Neuronal stem cell (in vitro differentiated cells): Measurements from ENCODE around the gene ACOT11.
"Not testable (repeated sequence)": the region's sequence is repeated elsewhere in the genome, so short reads cannot be mapped to it uniquely, and the experiment has no call there.

ENCODE experiments used
- DNase-seq: peaks from one replicate; pipeline ENCODE4 v3.0.0-alpha.2; 2013; ENCODE audit warnings: low spot score
- H2AFZ ChIP-seq: one replicate; pipeline ENCODE4 v1.6.1; 2013; ENCODE audit warnings: mild to moderate bottlenecking, low read length, inconsistent platforms
- H2AK5ac ChIP-seq: 2 replicates; pipeline ENCODE4 v1.6.1; 2013; ENCODE audit warnings: low read depth, mild to moderate bottlenecking, inconsistent platforms, low read length, moderate library complexity, mixed read lengths
- H2BK120ac ChIP-seq: 2 replicates; pipeline ENCODE4 v1.6.1; 2013; ENCODE audit warnings: low read depth, mild to moderate bottlenecking, inconsistent platforms, low read length, moderate library complexity, mixed read lengths
- H2BK12ac ChIP-seq: one replicate; pipeline ENCODE4 v1.6.1; 2013; ENCODE audit warnings: low read length, inconsistent platforms
- H2BK15ac ChIP-seq: 2 replicates; pipeline ENCODE4 v1.6.1; 2013; ENCODE audit warnings: mild to moderate bottlenecking, low read length, inconsistent platforms, mixed read lengths
- H2BK5ac ChIP-seq: one replicate; pipeline ENCODE4 v1.6.1; 2013; ENCODE audit warnings: inconsistent platforms, mild to moderate bottlenecking, low read length, moderate library complexity
- H3K14ac ChIP-seq: one replicate; pipeline ENCODE4 v1.6.1; 2013; ENCODE audit warnings: low read length, inconsistent platforms
- H3K18ac ChIP-seq: 2 replicates; pipeline ENCODE4 v1.6.1; 2013; ENCODE audit warnings: low read length, inconsistent platforms
- H3K23ac ChIP-seq: 2 replicates; pipeline ENCODE4 v1.6.1; 2013; ENCODE audit warnings: low read depth, mild to moderate bottlenecking, mixed read lengths, low read length, inconsistent platforms; ENCODE audit not compliant: poor library complexity
- H3K27ac ChIP-seq: replicated peaks from 3 replicates; pipeline ENCODE4 v1.5.1; 2013; ENCODE audit warnings: low read length, inconsistent platforms
- H3K27me3 ChIP-seq, 3 experiments: 2 replicates each; pipeline ENCODE4 v1.6.1; 2013; ENCODE audit warnings: low read length in 3 of 3, mild to moderate bottlenecking in 2 of 3, inconsistent platforms in 1 of 3, low read depth in 1 of 3, mixed read lengths in 1 of 3, moderate library complexity in 1 of 3; ENCODE audit not compliant: control insufficient read depth in 3 of 3, insufficient read depth in 3 of 3
- H3K36me3 ChIP-seq, 2 donors: replicated peaks in 1 of 2; 2 replicates each; pipeline ENCODE4 v1.6.1; 2013; ENCODE audit warnings: low read length in 2 of 2; ENCODE audit not compliant: control insufficient read depth in 2 of 2, insufficient read depth in 2 of 2
- H3K4ac ChIP-seq: 2 replicates; pipeline ENCODE4 v1.6.1; 2013; ENCODE audit warnings: inconsistent platforms, mild to moderate bottlenecking, low read length, moderate library complexity
- H3K4me1 ChIP-seq, 2 donors: 1 replicate in 1 of 2; 2 replicates in 1 of 2; pipeline ENCODE4 v1.6.1; 2013; ENCODE audit warnings: low read length in 2 of 2, low read depth in 1 of 2; ENCODE audit not compliant: control insufficient read depth in 2 of 2, insufficient read depth in 1 of 2
- H3K4me2 ChIP-seq: one replicate; pipeline ENCODE4 v1.6.1; 2013; ENCODE audit warnings: mild to moderate bottlenecking, low read length, inconsistent platforms; ENCODE audit not compliant: insufficient read depth, poor library complexity, severe bottlenecking
- H3K4me3 ChIP-seq, 2 donors: 2 replicates each; pipeline ENCODE4 v1.5.1; 2013; ENCODE audit warnings: low read length in 2 of 2, mild to moderate bottlenecking in 2 of 2, inconsistent platforms in 1 of 2, moderate library complexity in 1 of 2
- H3K79me1 ChIP-seq: one replicate; pipeline ENCODE4 v1.6.1; 2013; ENCODE audit warnings: low read depth, mild to moderate bottlenecking, inconsistent platforms, low read length, moderate library complexity
- H3K9ac ChIP-seq: one replicate; pipeline ENCODE4 v1.6.1; 2013; ENCODE audit warnings: mild to moderate bottlenecking, low read depth, low read length, inconsistent platforms; ENCODE audit not compliant: poor library complexity
- H3K9me3 ChIP-seq, 2 donors: replicated peaks in 1 of 2; 2 replicates each; pipeline versions ENCODE3 to v1.6.1; 2013; ENCODE audit warnings: low read length in 2 of 2, mild to moderate bottlenecking in 2 of 2, inconsistent platforms in 1 of 2, low read depth in 1 of 2, mixed read lengths in 1 of 2, moderate library complexity in 1 of 2; ENCODE audit not compliant: control insufficient read depth in 2 of 2, insufficient read depth in 1 of 2
- H4K8ac ChIP-seq: one replicate; pipeline ENCODE4 v1.6.1; 2013; ENCODE audit warnings: low read depth, mild to moderate bottlenecking, inconsistent platforms, low read length, moderate library complexity
- H4K91ac ChIP-seq: one replicate; pipeline ENCODE4 v1.6.1; 2013; ENCODE audit warnings: low read length, low read depth, mild to moderate bottlenecking, inconsistent platforms; ENCODE audit not compliant: poor library complexity
- WGBS, 2 donors: extraction: QIAGEN DNeasy Blood & Tissue Kit; methylation state at CpG; one replicate each; pipeline ENCODE4 v1.1.7; 2013; ENCODE audit warnings: missing lambda C conversion rate in 2 of 2, mixed read lengths in 1 of 2; ENCODE audit not compliant: insufficient read length in 2 of 2, insufficient replicate concordance in 1 of 2; ENCODE audit errors: extremely low coverage in 2 of 2; 5-methylcytosine and 5-hydroxymethylcytosine counted together

Gene ACOT11

DNA sequence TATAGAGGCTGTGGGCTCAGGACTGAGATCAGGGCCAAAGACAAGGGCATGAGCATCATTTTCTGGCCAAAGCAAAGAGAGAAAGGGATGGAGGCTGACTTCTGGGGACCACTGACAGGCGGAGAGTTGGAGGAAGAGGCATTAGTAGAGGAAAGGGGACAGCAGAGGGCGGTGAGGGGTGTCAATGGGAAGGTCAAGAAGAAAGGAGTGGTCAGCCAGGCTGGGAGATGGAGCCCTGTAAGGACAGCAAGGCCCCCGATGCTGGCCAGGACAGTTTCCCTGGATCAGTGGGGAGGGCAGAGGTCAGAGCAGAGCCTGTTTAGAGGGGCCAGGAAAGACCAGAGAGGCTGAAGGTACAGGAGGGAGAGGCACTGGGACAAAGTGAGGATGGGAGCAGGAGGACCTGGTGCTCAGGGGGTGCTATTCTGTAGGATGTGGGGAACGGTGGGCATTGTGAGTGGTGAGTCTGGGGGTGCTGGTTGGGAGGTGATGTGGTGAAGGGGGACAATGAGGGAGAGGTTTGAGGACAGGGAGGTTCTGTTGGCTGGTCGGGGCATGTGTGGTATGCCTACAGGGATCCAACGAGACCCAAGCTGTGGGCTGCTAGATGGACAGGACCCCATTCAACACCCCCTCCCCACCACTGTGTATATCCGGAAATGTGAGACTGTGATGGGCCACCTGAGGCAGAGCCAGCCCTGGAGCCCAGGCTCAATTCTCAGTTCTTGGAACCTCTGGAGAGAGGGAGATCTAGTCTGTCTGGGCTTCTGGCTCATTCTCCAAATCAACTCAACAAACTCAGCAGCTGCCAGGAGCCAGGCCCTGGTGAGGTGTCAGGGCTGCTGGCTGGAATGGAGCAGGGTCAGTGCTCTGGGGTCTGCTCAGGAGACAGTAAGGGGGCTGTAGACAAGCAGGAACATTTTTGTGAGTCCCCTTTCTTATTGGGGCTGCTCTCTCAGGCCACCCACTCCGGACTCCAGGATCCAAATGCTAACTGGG lies 76.7 kb downstream of the ACOT11 start:
- H4K91ac ChIP-seq, result no peak overlapping the region
- H3K14ac ChIP-seq, result no peak overlapping the region
- H3K36me3 ChIP-seq, result no peaks in the 10 kb centered on the region
- no peak overlapping the region for H3K27ac ChIP-seq
- WGBS, 2 donors, result no CpG with 5 or more reads among the region's 8 CpGs
- H3K23ac ChIP-seq, result no peak overlapping the region
- peak overlapping the region; percentile 39 for H2BK5ac ChIP-seq
- no peak for DNase-seq
- no peak overlapping the region for H3K4me2 ChIP-seq
- no peak overlapping the region for H2AFZ ChIP-seq
- H2BK15ac ChIP-seq, result no peak overlapping the region
- peak overlapping the region; percentile 83 for H2AK5ac ChIP-seq
- H3K4me3 ChIP-seq, result no peak overlapping the region
- no peaks in the 10 kb centered on the region for H3K9me3 ChIP-seq
- H3K9ac ChIP-seq, result no peak overlapping the region
- peaks cover 0 to 3% of the 10 kb centered on the region in 2 donors for H3K4me1 ChIP-seq
- H2BK12ac ChIP-seq, result no peak overlapping the region
- peak overlapping the region; percentile 33 for H3K18ac ChIP-seq
- H2BK120ac ChIP-seq, result no peak overlapping the region
- H3K79me1 ChIP-seq, result no peaks in the 10 kb centered on the region
- H4K8ac ChIP-seq, result no peak overlapping the region
- H3K27me3 ChIP-seq, result peaks cover 0 to 14% (median 0%) of the 10 kb centered on the region in 3 experiments
- H3K4ac ChIP-seq, result no peak overlapping the region

DNA sequence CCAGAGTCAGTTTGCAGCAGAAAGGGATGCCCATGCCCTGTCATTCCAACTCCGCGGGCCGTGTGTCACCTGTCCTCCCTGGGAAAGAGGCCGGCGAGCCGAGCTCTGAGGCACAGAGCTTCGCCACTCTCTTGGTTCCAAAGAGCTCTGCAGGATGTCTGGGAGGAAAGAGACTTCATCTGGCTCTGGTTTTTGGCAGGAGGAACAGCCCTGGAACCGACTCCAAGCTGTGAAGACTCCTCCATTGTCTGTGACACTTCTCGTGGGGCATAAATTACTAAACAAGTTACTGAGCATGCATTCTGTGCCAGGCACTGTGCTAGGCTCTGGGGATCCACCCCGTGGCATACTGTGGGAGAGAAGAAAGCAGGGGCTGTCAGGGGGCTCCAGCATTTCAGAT lies 79.2 kb downstream of the ACOT11 start:
- no peak overlapping the region for H4K8ac ChIP-seq
- no peaks in the 10 kb centered on the region for H3K79me1 ChIP-seq
- no peak overlapping the region for H2AFZ ChIP-seq
- peaks cover 0 to 14% (median 0%) of the 10 kb centered on the region in 3 experiments for H3K27me3 ChIP-seq
- H3K36me3 ChIP-seq, result no peaks in the 10 kb centered on the region
- no peak overlapping the region for H3K18ac ChIP-seq
- no peak overlapping the region for H3K9ac ChIP-seq
- H2BK12ac ChIP-seq, result no peak overlapping the region
- H2AK5ac ChIP-seq, result no peak overlapping the region
- H3K4me1 ChIP-seq, result no peaks in the 10 kb centered on the region
- no CpG with 5 or more reads among the region's 10 CpGs for WGBS, 2 donors
- no peak overlapping the region for H3K14ac ChIP-seq
- no peak overlapping the region for H3K4me2 ChIP-seq
- no peak overlapping the region for H3K23ac ChIP-seq
- DNase-seq, result no peak
- H2BK120ac ChIP-seq, result no peak overlapping the region
- H3K4ac ChIP-seq, result no peak overlapping the region
- H3K4me3 ChIP-seq, result no peak overlapping the region
- no peak overlapping the region for H2BK5ac ChIP-seq
- H3K9me3 ChIP-seq, result no peaks in the 10 kb centered on the region
- no peak overlapping the region for H4K91ac ChIP-seq
- no peak overlapping the region for H3K27ac ChIP-seq
- H2BK15ac ChIP-seq, result no peak overlapping the region

DNA sequence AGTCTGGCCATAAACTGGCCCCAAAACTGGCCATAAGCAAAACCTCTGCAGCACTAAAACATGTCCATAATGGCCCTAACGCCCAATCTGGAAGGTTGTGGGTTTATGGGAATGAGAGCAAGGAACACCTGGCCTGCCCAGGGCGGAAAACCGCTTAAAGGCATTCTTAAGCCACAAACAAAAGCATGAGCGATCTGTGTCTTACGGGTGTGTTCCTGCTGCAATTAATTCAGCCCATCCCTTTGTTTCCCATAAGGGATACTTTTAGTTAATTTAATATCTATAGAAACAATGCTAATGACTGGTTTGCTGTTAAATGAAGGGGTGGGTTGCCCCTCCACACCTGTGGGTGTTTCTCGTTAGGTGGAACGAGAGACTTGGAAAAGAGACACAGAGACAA lies 87.8 kb downstream of the ACOT11 start:
- H3K14ac ChIP-seq, H3K27ac ChIP-seq, H2BK5ac ChIP-seq, H3K4ac ChIP-seq, H3K23ac ChIP-seq, H3K27me3 ChIP-seq, H3K4me1 ChIP-seq, H4K91ac ChIP-seq, DNase-seq, H3K79me1 ChIP-seq, H2AFZ ChIP-seq, H2BK120ac ChIP-seq, H2BK15ac ChIP-seq, H3K9me3 ChIP-seq, H3K36me3 ChIP-seq, H2AK5ac ChIP-seq, H3K4me3 ChIP-seq, H2BK12ac ChIP-seq, H3K18ac ChIP-seq, H3K4me2 ChIP-seq, H3K9ac ChIP-seq, H4K8ac ChIP-seq: not testable (repeated sequence)
- no CpG with 5 or more reads among the region's 7 CpGs for WGBS, 2 donors
